HG02884 (cell line): ENCODE data around the gene TAS2R46.
"Not testable (repeated sequence)": the region's sequence is repeated elsewhere in the genome, so short reads cannot be mapped to it uniquely, and the experiment has no call there.

Source experiments
- ATAC-seq: cut with Tn5 transposase; IDR thresholded peaks from one replicate; pipeline ENCODE4 v1.9.1; 2021; ENCODE audit warnings: mild to moderate bottlenecking, moderate library complexity; ENCODE audit not compliant: unreplicated experiment

Gene TAS2R46

DNA sequence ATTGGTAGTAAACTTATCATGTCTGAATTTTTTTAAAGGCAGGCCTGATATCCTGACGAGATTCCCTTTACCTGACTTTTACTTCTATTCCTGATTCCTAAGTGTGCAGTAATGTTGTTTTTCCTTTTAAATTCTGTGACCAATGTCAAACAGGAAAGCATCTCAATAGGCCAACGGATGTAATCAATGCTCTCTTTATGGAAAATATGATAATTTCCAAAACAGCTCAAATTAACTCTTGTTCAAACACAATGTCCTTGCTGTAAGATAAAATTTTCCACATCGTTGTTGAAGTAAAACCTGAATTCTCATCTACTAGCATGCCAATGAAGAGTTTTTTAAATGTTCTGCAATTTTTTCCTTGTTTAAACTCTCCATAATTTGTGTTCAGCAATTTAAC is 22.9 kb downstream of the TAS2R46 start:
- ATAC-seq, result no peak

DNA sequence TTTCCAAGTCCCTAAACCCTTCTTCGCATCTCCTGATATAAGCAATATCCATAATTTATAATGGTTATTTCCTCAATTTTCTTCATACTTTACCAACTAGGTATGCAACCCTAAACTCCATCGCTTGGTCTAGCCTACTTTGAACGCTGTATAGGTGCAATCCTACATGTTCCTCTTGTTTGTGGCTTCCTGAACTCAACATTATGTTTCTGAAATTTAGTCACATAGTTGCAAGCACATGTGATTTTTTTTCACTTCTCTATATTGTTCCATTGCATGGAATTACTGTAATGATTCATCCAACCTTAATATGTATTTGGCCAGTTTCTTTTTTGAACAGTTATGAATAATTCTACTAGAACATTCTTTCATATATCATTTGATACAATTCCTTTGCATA is 28.1 kb downstream of the TAS2R46 start:
- not testable (repeated sequence) for ATAC-seq

- ATAC-seq, result no peak
Observed at GRCh38 chr12:11031307-11031706, 30.8 kb downstream of the TAS2R46 start, which contains the start of gene TAS2R31. TAS2R31 (minus strand) TSS chr12:11031407; CDS start chr12:11031335, 72 bp downstream.

DNA sequence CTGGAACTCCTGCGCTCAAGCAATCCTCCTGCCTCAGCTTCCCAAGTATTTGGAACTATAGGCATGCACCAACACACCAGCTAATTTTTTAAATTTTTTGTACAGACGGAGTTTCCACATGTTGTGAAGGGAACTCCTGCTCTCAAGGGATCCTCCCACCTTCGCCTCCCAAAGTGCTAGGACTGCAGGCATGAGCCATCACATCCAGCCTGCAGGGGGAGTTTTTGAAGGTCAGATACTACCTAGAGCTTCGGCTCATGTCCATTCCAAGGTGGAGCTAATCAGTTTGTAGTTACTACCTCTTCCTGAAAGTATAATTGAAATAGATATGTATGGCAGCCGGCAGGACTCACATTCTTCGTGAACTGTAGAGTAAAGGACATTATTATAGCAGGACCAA is 36.0 kb downstream of the TAS2R46 start:
- no peak for ATAC-seq

GRCh38 chr12:11023387-11023786 is 38.7 kb downstream of the TAS2R46 start:
- no peak for ATAC-seq

DNA sequence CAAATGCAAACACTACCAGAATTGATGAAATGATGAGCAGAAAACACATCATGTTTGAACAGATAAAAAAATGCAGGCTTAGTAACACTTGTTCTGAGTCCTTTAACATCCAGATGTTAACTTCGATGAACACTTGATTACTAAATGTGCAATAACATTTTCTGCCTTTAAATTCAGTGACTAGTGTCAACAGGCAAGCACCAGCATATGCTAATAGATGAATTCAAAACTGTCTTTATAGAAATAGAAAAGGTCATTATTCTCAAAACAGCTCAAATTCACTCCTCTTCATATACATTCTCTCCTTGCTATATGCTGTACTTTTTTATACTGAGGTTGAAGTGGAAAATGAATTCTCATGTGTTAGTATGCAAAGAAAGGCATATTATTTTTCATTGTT is 39.6 kb downstream of the TAS2R46 start, which contains the start of gene TAS2R19:
Gene TAS2R19 (minus strand): TSS at position 101 of the 400 bp plus-strand sequence. CDS start 49 bp downstream, at position 52.
- ATAC-seq, result no peak

DNA sequence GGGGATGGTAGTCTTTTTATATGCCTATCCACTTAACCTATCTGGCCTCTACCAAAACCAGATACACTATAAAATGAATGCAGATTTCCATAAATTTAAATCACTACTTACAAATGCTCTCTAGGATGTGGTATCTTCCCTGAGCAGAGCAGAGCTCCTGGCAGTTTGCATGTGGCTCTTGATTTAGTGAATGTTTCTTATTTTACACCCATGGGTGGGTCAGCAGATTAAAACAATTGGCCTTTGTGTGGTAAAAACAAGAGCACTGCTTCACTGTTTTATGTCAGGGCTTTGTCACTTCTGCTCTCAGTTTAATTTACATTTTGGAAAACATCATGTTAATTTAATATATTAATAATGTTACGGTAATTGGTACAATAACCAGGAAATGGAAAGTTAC is 45.2 kb downstream of the TAS2R46 start:
- ATAC-seq, result no peak

DNA sequence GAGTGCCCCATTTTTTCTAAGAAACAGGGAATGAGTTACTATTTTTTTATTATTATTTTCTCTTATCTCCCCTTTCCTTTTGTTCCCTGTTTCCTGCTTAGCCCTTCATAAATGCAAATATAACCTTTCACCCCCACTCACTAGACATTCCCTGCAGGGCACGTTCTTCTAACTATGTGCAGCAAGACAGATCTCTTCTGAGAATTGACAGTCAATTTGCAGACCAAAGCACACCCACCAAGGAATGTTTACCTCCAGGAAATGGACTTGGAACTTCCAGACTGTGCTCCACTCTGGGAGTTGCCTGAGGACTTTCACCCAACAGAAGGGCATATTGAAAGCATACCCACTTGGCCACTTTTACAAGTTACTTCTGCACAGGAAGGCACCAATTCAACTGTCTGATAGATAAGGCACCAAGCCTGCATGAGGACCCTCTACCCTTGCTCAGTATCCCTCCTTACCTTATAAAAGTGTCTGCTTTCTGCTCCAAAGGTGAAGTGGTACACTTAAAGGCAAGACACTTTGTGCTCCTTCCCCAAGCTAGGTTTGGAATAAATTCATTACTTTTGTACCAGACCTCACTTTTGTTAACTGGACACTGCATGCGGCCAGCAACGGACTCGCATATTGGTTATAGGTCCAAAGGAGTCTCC is 46.2 kb downstream of the TAS2R46 start:
- ATAC-seq, result no peak

- no peak for ATAC-seq
Observed at GRCh38 chr12:11014234-11014633, 47.9 kb downstream of the TAS2R46 start.
